ENCODE data around the gene ARID1A. TPM values are rescaled to one million over a fixed set of nuclear protein-coding genes. Genes with fewer than 3 reads are reported as not detected.

The ARID1A gene
- total and polyA plus RNA-seq, 4 donors = 12.2 to 31.9 (median 20.2) TPM

DNA sequence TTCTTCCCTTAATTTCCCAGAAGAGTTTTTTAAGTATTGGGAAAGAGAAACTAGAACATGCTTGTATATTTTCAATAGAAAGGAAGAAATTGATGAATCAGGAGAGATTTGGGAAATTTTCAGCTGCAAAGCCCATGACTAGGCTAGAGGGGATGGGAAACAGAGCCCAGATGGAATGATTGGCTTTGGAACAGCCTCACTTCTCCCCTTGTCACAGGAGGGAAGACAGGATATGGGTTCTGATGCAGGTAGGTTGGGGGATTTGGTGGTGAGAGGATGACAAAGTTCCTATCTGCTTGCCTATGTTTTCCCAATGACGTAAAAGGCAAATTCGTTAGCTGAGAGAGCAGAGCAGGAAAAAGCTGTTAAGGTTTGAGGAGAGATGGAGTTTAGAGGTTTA, 31.0 kb upstream of the ARID1A start:
- DNase-seq (ENCODE audit: low spot score) = no peak
- Histone ChIP-seq H3K36me3 (ENCODE audit: control insufficient read depth in 4 of 4, insufficient read depth in 3 of 4, low read depth in 1 of 4, low read length in 3 of 4) (no peaks in the 10 kb centered on the region), H3K9ac (ENCODE audit: low read depth in 1 of 2, low read length in 2 of 2) (no peak overlapping the region), H3K4me3 (ENCODE audit: low read depth in 1 of 3, low read length in 3 of 3) (no peak overlapping the region), H3K27me3 (ENCODE audit: control insufficient read depth in 4 of 4, insufficient read depth in 4 of 4, low read length in 3 of 4) (no peaks in the 10 kb centered on the region), H3K27ac (ENCODE audit: low read depth in 1 of 2, low read length in 2 of 2) (no peak overlapping the region), H3K9me3 (ENCODE audit: control insufficient read depth in 4 of 4, low read length in 3 of 4) (no peaks in the 10 kb centered on the region), H3K4me1 (ENCODE audit: control insufficient read depth in 4 of 4, insufficient read depth in 4 of 4, low read length in 3 of 4) (no peaks in the 10 kb centered on the region)
- TF ChIP-seq REST (IDR thresholded peaks at IDR 0.05) (no peak), NR2F2 (IDR thresholded peaks at IDR 0.05) (no peak), RXRA (IDR thresholded peaks at IDR 0.05) (no peak), YY1 (IDR thresholded peaks at IDR 0.05) (no peak), HNF4A (conservative IDR thresholded peaks at IDR 0.05) (no peak), GABPA (IDR thresholded peaks at IDR 0.05 in 1 of 2, conservative IDR thresholded peaks at IDR 0.05 in 1 of 2) (no peak), EGR1 (IDR thresholded peaks at IDR 0.05; ENCODE audit: low read depth in 2 of 2) (no peak), FOXA1 (IDR thresholded peaks at IDR 0.05) (no peak), SP1 (IDR thresholded peaks at IDR 0.05) (no peak), JUND (IDR thresholded peaks at IDR 0.05) (no peak), ATF3 (IDR thresholded peaks at IDR 0.05) (no peak), HNF4G (IDR thresholded peaks at IDR 0.05) (no peak), FOXA2 (IDR thresholded peaks at IDR 0.05) (no peak), MAX (IDR thresholded peaks at IDR 0.05) (no peak), TAF1 (conservative IDR thresholded peaks at IDR 0.05) (no peak), RAD21 (IDR thresholded peaks at IDR 0.05) (no peak)
- TF ChIP-seq, protein P1, sequence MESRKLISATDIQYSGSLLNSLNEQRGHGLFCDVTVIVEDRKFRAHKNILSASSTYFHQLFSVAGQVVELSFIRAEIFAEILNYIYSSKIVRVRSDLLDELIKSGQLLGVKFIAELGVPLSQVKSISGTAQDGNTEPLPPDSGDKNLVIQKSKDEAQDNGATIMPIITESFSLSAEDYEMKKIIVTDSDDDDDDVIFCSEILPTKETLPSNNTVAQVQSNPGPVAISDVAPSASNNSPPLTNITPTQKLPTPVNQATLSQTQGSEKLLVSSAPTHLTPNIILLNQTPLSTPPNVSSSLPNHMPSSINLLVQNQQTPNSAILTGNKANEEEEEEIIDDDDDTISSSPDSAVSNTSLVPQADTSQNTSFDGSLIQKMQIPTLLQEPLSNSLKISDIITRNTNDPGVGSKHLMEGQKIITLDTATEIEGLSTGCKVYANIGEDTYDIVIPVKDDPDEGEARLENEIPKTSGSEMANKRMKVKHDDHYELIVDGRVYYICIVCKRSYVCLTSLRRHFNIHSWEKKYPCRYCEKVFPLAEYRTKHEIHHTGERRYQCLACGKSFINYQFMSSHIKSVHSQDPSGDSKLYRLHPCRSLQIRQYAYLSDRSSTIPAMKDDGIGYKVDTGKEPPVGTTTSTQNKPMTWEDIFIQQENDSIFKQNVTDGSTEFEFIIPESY (IDR thresholded peaks at IDR 0.05) = no peak
- TF ChIP-seq, protein P2, sequence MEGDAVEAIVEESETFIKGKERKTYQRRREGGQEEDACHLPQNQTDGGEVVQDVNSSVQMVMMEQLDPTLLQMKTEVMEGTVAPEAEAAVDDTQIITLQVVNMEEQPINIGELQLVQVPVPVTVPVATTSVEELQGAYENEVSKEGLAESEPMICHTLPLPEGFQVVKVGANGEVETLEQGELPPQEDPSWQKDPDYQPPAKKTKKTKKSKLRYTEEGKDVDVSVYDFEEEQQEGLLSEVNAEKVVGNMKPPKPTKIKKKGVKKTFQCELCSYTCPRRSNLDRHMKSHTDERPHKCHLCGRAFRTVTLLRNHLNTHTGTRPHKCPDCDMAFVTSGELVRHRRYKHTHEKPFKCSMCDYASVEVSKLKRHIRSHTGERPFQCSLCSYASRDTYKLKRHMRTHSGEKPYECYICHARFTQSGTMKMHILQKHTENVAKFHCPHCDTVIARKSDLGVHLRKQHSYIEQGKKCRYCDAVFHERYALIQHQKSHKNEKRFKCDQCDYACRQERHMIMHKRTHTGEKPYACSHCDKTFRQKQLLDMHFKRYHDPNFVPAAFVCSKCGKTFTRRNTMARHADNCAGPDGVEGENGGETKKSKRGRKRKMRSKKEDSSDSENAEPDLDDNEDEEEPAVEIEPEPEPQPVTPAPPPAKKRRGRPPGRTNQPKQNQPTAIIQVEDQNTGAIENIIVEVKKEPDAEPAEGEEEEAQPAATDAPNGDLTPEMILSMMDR (IDR thresholded peaks at IDR 0.05; ENCODE audit: low read depth, low read length, missing input control) = no peak
- WGBS = 86% methylated on average over 2 of the region's 2 CpGs
